HG03064 (cell line): Measurements from ENCODE around the gene GRIPAP1.

Source experiments
- ATAC-seq: cut with Tn5 transposase; IDR thresholded peaks from one replicate; pipeline ENCODE4 v1.9.1; 2021; ENCODE audit warnings: low read depth; ENCODE audit not compliant: unreplicated experiment

The GRIPAP1 gene

GRCh38 chrX:48961585-48962091 lies 40.4 kb downstream of the GRIPAP1 start:
- no peak for ATAC-seq

GRCh38 chrX:48960291-48960690 lies 41.8 kb downstream of the GRIPAP1 start:
- ATAC-seq, result no peak

DNA sequence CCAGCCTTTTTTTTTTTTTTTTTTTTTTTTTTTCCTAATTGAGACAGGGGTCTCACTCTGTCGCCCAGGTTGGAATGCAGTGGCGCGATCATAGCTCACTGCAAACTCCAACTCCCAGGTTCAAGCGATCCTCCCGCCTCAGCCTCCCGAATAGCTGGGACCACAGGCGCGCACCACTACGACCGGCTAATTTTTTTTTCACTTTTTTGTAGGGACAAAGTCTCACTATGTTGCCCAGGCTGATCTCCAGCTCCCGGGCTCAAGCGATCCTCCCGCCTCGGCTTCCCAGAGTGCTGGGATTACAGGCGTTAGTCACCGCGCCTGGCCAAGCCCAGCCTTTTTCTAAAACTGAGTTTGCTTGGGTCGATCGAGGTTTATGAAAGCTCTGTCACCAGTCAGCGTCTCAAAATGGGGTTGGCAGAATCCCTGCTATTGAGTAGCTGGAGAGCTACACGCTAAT lies 43.4 kb downstream of the GRIPAP1 start:
- ATAC-seq, result no peak

DNA sequence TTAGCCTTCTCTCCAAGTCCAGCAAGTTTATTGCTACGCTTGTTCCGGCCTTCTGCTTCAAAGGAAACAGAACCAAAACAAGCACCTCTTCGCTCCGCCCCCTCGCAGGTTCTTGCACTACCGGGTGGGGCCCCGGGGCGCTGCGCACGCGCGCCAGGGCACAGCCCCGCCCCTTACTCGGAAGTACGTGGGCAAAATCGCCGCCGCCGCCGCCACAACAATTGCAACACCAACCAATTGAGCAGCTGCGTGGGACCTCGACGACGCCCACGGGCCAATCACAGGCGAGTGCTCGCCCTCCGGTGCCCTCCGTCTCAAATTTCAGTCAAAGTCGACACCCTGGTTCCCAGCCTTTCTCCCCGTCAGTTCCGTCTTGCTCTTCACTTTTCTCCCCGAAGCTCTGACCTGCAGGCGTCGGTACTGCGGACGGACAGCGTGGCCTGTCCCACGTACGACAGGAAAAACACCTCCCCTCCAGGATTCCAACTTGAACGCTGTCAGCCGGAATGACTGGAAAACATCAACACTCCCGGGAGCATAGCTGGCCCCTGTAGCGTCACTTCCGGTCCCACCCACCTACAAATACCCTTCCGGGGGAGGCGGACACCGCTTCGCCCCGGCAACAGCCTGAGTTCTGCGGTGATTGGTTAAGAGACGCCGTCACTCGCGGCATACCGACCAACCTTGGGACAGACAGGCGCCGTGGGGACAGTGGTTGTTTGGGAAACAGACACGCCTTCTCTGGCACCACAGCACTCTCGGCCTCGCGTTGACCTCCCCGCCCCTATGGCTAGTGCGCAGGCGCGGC lies 44.0 kb downstream of the GRIPAP1 start:
- peak; percentile 79 for ATAC-seq

DNA sequence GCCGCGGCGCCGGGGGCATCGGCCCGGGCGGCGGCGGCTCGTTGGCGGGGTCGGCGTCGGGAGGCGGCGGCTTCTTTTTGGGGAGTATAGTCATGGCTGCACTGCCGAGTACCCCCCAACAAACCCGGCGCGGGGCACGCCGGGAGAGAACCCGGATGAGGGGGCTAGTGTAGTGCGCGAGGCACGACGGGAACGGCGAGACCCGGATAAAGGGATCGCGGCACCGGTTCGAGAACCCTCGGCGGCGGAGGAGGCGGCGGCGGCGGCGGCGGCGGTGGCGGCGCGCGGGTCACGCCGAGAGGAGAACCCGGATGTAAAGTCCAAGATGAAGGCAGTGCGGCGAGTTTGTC lies 44.6 kb downstream of the GRIPAP1 start, which contains the start of gene OTUD5:
OTUD5 (minus strand) TSS at position 131 of the 350 bp plus-strand sequence; CDS start at position 94, 37 bp downstream.
- peak; percentile 39 for ATAC-seq

GRCh38 chrX:48956728-48957414 lies 45.2 kb downstream of the GRIPAP1 start:
- peak; percentile 5 for ATAC-seq

DNA sequence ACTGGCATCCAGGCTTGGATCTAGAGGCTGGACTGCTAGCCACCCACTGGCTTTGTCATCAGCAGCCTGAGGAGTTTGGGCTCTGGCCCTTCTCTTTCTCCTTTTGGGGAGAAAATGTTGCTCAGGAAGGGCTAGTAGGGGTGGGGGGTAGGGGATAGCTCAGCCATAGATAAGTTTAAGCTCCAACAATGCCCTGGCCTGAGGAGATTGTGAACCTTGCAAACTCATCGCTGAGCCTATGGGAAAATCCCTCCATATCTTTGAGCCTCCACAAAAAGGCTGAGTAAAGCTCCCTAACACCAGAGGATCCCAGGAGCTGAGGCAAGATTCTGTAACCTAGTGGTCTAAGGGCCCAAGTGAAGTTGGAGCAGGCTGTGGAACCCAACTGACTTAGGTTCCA lies 53.5 kb downstream of the GRIPAP1 start:
- ATAC-seq, result no peak

GRCh38 chrX:48945517-48946348 lies 56.3 kb downstream of the GRIPAP1 start:
- ATAC-seq, result no peak

GRCh38 chrX:48942895-48943294 lies 59.2 kb downstream of the GRIPAP1 start:
- ATAC-seq, result no peak

DNA sequence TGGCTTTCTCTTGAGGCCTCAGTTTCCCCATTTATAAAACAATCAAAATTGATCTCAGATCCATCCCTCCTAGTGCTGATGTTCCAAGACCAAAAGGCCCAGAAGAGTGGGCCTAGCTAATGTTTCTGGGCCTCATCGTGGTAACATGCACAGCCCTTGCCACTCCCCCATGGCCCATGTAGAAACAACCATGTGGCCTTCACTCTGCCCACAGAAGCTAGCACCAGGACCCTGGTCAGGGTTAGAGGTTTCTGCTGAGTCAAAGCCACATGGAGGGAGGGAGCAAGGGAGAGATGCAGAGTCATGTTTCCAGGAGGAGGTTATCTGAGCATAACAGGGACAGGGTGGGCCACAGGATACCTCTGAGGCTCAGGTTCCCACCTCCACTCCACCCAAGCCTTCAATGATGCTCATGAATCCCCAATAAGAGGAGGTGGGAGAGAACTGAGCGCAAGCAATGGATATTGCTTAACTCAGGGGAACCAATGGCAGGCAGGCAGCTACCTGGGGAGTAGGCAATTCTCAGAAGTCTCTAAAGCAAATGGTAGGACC lies 61.6 kb downstream of the GRIPAP1 start:
- no peak for ATAC-seq

DNA sequence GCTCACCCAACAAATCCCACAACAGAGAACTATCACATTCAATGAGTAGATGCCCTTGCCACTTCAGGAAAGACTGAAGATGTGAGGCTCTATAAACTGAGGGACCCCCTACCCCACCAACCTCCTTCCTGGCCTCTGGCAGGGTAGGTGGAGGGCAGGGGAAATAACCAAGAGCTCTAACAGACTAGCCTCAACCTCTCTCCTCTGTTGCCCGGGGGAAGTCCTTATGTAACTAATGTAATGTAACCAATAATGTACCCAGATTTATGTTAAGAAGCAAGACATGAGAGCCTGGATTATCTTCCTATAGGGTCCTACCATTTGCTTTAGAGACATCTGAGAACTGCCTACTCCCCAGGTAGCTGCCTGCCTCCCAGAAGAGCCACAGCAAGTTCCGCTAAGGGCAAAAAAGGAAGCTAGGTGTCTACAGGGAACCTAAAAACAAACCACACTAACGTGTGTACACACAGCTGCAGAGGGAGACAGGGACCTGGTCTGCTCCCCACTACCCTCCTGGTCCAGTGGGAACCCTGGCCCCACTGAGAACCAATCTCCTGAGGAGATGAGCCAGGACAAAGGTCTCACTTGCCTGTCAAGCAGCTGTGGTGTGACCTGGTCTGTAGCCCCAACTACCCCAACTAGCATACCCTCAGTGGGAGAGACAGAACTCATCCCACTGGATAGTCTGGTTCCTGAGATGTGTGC lies 62.4 kb downstream of the GRIPAP1 start:
- ATAC-seq, result no peak

- peak; percentile 48 for ATAC-seq
Observed at GRCh38 chrX:48938721-48939425, 63.2 kb downstream of the GRIPAP1 start.

DNA sequence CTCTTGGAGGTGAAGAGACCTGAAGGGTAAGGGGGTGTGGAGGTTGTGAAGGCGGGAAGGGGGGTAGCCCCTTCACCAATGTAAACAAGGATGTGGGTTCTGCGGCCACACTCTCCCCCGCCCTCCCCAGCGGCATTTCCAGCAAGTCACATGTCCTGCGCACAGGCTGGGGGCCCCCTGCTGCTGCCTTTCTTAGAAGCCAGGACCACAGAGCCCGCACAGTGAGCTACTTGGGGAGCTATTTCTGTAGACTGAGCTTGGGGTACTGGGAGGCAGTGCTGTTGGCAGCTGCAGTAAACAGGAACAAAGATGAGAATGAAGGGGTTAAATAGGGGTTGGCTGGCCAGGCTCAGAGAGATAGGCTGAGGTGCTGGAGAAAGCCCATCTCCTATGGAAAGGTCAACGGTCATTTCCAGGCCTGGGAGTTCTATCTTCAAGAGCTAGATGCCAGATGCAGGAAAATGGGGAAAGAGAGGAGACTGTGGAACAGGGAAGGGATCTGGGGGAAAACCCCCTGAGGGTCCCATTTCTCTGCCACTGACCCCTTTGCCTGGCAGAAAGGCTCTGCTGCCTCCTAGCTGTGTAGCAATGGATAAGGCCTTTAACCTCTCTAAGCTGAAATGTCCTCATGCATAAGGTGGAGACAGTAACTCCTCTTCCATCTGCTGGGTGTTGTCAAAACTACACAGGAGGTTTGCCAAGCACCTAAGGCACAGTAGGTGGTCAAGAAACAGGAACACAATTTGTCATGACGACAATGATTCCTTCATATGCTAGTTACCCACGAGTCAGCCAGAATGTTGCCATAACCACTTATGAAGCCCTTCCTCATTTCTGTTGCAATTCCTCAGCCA lies 64.8 kb downstream of the GRIPAP1 start:
- peak; percentile 53 for ATAC-seq

DNA sequence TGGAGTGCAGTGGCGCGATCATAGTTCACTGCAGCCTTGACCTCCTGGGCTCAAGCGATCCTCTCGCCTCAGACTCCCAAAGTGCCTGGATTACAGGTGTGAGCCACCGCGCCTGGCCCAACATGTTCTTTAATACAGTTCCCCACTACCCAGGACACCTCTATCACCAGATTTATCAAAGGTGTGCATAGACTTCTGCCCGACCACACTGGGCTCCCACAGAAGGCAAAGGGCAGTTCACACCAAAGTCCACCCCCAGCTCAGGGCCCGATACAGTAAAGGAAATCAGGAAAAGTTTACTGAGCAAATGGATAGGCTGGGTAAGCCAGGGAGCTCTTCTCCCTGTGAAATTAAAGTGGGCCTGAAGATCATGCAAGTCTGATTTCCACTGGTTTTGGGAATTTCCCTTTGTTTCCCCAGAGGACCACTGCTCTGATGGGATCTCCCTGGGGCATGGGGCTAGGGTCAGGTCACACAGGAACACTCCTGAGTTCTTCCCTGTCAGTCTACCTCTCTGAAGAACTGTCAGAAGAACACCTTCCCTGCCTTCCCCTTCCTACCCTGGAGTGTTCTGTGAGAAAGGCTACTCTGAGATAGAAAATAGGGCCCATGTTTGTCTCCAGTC lies 65.5 kb downstream of the GRIPAP1 start:
- ATAC-seq, result no peak

GRCh38 chrX:48935301-48935670 lies 66.8 kb downstream of the GRIPAP1 start:
- ATAC-seq, result no peak

DNA sequence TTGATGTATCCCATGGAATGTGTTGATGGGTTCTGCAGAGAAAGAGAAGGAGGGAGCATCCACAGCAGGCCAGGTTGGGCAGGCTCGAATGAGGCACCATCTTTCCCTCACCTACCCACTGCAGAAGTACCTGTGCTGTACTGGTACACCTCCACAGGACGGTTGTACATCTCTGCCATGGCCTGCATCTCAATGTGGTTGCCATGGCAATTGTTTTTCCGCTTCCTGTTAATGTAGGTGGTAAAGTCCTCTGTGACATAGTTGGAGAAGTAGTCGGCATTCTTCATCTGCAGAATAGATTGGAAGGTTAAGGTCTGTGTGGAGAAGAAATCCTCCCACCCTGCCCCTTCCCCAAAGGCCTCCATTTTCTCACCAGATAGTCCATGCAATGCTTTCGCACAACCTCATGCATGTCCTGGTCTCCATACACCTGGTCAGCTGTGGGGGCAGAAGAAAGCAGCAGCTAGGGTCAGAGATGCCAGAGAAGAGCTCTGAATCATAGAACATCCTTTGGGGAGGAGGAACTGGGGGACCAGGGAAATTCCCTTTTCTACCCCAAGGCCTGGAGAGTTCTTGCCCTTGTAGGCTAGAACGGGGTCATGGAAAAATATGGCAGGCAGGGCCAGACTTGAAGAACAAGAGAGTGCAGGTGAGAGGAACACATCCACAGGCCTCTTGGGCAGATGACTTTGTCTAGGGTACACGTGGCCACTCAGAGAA lies 67.3 kb downstream of the GRIPAP1 start:
- ATAC-seq, result no peak

- no peak for ATAC-seq
Observed at GRCh38 chrX:48933757-48934156, 68.3 kb downstream of the GRIPAP1 start.
